Liver (tissue), 3 donors: ENCODE results near the gene DAPK3.

Experiments
- FOXA1 ChIP-seq: IDR thresholded peaks from 2 replicates; pipeline ENCODE4 v1.6.1; 2016; ENCODE audit warnings: antibody characterized with exemption
- GABPA ChIP-seq, 2 donors: IDR thresholded peaks in 1 of 2; conservative IDR thresholded peaks in 1 of 2; 2 replicates each; pipeline ENCODE4 v1.6.1; 2016; ENCODE audit warnings: antibody characterized with exemption in 2 of 2, mild to moderate bottlenecking in 1 of 2, moderate library complexity in 1 of 2
- RAD21 ChIP-seq, 2 donors: IDR thresholded peaks; 2 replicates each; pipeline ENCODE4 v1.6.1; 2016; ENCODE audit warnings: antibody characterized with exemption in 2 of 2, mild to moderate bottlenecking in 2 of 2
- RXRA ChIP-seq, 2 donors: IDR thresholded peaks; 2 replicates each; pipeline ENCODE4 v1.6.1; 2017 to 2018; ENCODE audit warnings: antibody characterized with exemption in 2 of 2, mild to moderate bottlenecking in 1 of 2
- SP1 ChIP-seq: IDR thresholded peaks from 2 replicates; pipeline ENCODE4 v1.6.1; 2018; ENCODE audit warnings: antibody characterized with exemption, mild to moderate bottlenecking
- YY1 ChIP-seq: IDR thresholded peaks from 2 replicates; pipeline ENCODE4 v1.6.1; 2016; ENCODE audit warnings: antibody characterized with exemption, mild to moderate bottlenecking
- TF ChIP-seq, protein P1 (sequence below): fragments of 150-350 bp; IDR thresholded peaks from 2 replicates; pipeline ENCODE4 v1.5.1; 2017; ENCODE audit warnings: improper control_type of control experiment, low read depth, low read length; ENCODE audit not compliant: missing input control
- TF ChIP-seq, protein P2 (sequence below): IDR thresholded peaks from 2 replicates; pipeline ENCODE4 v1.6.1; 2016; ENCODE audit warnings: antibody characterized with exemption, mild to moderate bottlenecking
- donor health status: healthy.
- donor health status: healthy.

- no peak for TF ChIP-seq SP1
- TF ChIP-seq, protein P1, sequence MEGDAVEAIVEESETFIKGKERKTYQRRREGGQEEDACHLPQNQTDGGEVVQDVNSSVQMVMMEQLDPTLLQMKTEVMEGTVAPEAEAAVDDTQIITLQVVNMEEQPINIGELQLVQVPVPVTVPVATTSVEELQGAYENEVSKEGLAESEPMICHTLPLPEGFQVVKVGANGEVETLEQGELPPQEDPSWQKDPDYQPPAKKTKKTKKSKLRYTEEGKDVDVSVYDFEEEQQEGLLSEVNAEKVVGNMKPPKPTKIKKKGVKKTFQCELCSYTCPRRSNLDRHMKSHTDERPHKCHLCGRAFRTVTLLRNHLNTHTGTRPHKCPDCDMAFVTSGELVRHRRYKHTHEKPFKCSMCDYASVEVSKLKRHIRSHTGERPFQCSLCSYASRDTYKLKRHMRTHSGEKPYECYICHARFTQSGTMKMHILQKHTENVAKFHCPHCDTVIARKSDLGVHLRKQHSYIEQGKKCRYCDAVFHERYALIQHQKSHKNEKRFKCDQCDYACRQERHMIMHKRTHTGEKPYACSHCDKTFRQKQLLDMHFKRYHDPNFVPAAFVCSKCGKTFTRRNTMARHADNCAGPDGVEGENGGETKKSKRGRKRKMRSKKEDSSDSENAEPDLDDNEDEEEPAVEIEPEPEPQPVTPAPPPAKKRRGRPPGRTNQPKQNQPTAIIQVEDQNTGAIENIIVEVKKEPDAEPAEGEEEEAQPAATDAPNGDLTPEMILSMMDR = no peak
- TF ChIP-seq, protein P2, sequence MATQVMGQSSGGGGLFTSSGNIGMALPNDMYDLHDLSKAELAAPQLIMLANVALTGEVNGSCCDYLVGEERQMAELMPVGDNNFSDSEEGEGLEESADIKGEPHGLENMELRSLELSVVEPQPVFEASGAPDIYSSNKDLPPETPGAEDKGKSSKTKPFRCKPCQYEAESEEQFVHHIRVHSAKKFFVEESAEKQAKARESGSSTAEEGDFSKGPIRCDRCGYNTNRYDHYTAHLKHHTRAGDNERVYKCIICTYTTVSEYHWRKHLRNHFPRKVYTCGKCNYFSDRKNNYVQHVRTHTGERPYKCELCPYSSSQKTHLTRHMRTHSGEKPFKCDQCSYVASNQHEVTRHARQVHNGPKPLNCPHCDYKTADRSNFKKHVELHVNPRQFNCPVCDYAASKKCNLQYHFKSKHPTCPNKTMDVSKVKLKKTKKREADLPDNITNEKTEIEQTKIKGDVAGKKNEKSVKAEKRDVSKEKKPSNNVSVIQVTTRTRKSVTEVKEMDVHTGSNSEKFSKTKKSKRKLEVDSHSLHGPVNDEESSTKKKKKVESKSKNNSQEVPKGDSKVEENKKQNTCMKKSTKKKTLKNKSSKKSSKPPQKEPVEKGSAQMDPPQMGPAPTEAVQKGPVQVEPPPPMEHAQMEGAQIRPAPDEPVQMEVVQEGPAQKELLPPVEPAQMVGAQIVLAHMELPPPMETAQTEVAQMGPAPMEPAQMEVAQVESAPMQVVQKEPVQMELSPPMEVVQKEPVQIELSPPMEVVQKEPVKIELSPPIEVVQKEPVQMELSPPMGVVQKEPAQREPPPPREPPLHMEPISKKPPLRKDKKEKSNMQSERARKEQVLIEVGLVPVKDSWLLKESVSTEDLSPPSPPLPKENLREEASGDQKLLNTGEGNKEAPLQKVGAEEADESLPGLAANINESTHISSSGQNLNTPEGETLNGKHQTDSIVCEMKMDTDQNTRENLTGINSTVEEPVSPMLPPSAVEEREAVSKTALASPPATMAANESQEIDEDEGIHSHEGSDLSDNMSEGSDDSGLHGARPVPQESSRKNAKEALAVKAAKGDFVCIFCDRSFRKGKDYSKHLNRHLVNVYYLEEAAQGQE = no peak
- TF ChIP-seq FOXA1 = no peak
- TF ChIP-seq GABPA (IDR thresholded peaks at IDR 0.05 in 1 of 2, conservative IDR thresholded peaks at IDR 0.05 in 1 of 2) = no peak
- no peak for TF ChIP-seq YY1
- no peak for TF ChIP-seq RXRA (IDR thresholded peaks at IDR 0.05)
- no peak for TF ChIP-seq RAD21 (IDR thresholded peaks at IDR 0.05)
Measured at GRCh38 chr19:4015705-4016402, 45.0 kb upstream of the DAPK3 start.
